Measurements from ENCODE around the gene DCAF6.

The DCAF6 gene

GRCh38 chr1:167984886-167985489, 48.5 kb downstream of the DCAF6 start:
- Histone ChIP-seq H3K36me3 (peaks cover 23% of the 10 kb centered on the region), H3K4me1 (ENCODE audit: control insufficient read depth in 1 of 2, insufficient read depth in 1 of 2, low read depth in 1 of 2, low read length in 1 of 2) (peaks cover 5 to 10% of the 10 kb centered on the region in 2 experiments), H3K27ac (no peak overlapping the region), H3K27me3 (no peaks in the 10 kb centered on the region), H3K9me3 (no peaks in the 10 kb centered on the region), H3K4me3 (ENCODE audit: low read depth in 1 of 2, low read length in 1 of 2) (no peak overlapping the region)
- no peak for TF ChIP-seq CTCF (IDR thresholded peaks at IDR 0.05)

GRCh38 chr1:167987174-167987573, 50.7 kb downstream of the DCAF6 start:
- Histone ChIP-seq H3K4me1 (ENCODE audit: control insufficient read depth in 1 of 2, insufficient read depth in 1 of 2, low read depth in 1 of 2, low read length in 1 of 2) (peaks cover 5 to 10% of the 10 kb centered on the region in 2 experiments), H3K27me3 (no peaks in the 10 kb centered on the region), H3K36me3 (peaks cover 25% of the 10 kb centered on the region), H3K9me3 (no peaks in the 10 kb centered on the region), H3K27ac (no peak overlapping the region), H3K4me3 (ENCODE audit: low read depth in 1 of 2, low read length in 1 of 2) (no peak overlapping the region)
- TF ChIP-seq CTCF (IDR thresholded peaks at IDR 0.05) = no peak

GRCh38 chr1:167991546-167991945, 55.1 kb downstream of the DCAF6 start:
- no peaks in the 10 kb centered on the region for H3K9me3 ChIP-seq
- H3K4me3 ChIP-seq (ENCODE audit: low read depth in 1 of 2, low read length in 1 of 2) = no peak overlapping the region
- TF ChIP-seq CTCF (IDR thresholded peaks at IDR 0.05) = no peak
- no peak overlapping the region for H3K27ac ChIP-seq
- H3K27me3 ChIP-seq = no peaks in the 10 kb centered on the region
- peaks cover 53% of the 10 kb centered on the region for H3K36me3 ChIP-seq
- H3K4me1 ChIP-seq (ENCODE audit: control insufficient read depth in 1 of 2, insufficient read depth in 1 of 2, low read depth in 1 of 2, low read length in 1 of 2) = no peaks in the 10 kb centered on the region

GRCh38 chr1:167993720-167994119, 57.2 kb downstream of the DCAF6 start:
- Histone ChIP-seq H3K4me3 (ENCODE audit: low read depth in 1 of 2, low read length in 1 of 2) (no peak overlapping the region), H3K27me3 (no peaks in the 10 kb centered on the region), H3K27ac (no peak overlapping the region), H3K4me1 (ENCODE audit: control insufficient read depth in 1 of 2, insufficient read depth in 1 of 2, low read depth in 1 of 2, low read length in 1 of 2) (no peaks in the 10 kb centered on the region), H3K36me3 (peaks cover 51% of the 10 kb centered on the region), H3K9me3 (no peaks in the 10 kb centered on the region)
- TF ChIP-seq CTCF (IDR thresholded peaks at IDR 0.05) = no peak

GRCh38 chr1:167994560-167994959, 58.1 kb downstream of the DCAF6 start:
- no peaks in the 10 kb centered on the region for H3K4me1 ChIP-seq (ENCODE audit: control insufficient read depth in 1 of 2, insufficient read depth in 1 of 2, low read depth in 1 of 2, low read length in 1 of 2)
- peaks cover 51% of the 10 kb centered on the region for H3K36me3 ChIP-seq
- no peaks in the 10 kb centered on the region for H3K27me3 ChIP-seq
- H3K27ac ChIP-seq = no peak overlapping the region
- TF ChIP-seq CTCF (IDR thresholded peaks at IDR 0.05) = no peak
- H3K9me3 ChIP-seq = no peaks in the 10 kb centered on the region
- H3K4me3 ChIP-seq (ENCODE audit: low read depth in 1 of 2, low read length in 1 of 2) = no peak overlapping the region

Data from neutrophil (primary cell).